Adrenal gland (tissue), 5 donors: ENCODE measurements around the gene DUSP1.

ENCODE experiments used
- POLR2A ChIP-seq, 2 donors: fragments of 450-650 bp; IDR thresholded peaks; one replicate each; pipeline ENCODE4 v1.6.1; 2017; ENCODE audit warnings: antibody characterized with exemption in 2 of 2, mild to moderate bottlenecking in 2 of 2, moderate library complexity in 1 of 2
- TF ChIP-seq, protein P1 (sequence below), 6 experiments: fragments of 450-650 bp in 4 of 6; fragments of 200-600 bp in 2 of 6; sonication (generic) in 1 of 6; IDR thresholded peaks; 1 replicate in 5 of 6; 2 replicates in 1 of 6; pipeline versions ENCODE4 v1.5.1 to v1.8.0; 2016 to 2021; ENCODE audit warnings: antibody characterized with exemption in 6 of 6, mild to moderate bottlenecking in 2 of 6, moderate library complexity in 1 of 6
- donor health status: DM: no; HTN: no; CAD: no.

DNA sequence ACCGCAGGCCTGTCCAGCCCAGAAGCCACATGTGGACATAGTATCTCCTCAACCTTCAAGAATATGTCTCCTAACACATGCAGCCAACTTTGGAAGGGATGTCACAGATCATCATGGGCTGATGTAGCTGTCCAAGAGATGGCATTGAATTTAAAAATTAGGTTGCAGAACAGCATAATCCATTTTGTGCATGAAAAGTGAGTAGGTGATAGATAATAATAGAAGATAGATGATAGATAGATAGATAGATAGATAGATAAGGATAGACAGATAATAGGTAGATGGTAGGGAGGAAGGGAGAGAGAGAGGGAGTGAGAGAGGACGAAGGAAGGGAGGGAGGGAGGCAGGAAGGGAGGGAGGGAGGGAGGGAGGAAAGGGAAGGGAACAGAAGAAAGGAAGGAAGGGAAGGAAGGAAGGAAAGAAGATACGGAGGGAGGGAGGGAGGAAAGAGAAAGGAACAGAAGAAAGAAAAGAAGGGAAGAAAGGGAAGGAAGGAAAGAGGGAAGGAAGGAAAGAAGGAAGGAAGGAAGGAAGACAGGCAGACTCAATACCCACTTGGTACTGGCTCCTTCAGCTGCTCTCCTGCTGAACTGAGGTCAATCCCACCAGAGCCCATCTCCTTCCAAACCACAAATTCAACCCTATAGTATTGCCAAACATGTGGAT lies 34.2 kb upstream of the DUSP1 start:
- TF ChIP-seq, protein P1, sequence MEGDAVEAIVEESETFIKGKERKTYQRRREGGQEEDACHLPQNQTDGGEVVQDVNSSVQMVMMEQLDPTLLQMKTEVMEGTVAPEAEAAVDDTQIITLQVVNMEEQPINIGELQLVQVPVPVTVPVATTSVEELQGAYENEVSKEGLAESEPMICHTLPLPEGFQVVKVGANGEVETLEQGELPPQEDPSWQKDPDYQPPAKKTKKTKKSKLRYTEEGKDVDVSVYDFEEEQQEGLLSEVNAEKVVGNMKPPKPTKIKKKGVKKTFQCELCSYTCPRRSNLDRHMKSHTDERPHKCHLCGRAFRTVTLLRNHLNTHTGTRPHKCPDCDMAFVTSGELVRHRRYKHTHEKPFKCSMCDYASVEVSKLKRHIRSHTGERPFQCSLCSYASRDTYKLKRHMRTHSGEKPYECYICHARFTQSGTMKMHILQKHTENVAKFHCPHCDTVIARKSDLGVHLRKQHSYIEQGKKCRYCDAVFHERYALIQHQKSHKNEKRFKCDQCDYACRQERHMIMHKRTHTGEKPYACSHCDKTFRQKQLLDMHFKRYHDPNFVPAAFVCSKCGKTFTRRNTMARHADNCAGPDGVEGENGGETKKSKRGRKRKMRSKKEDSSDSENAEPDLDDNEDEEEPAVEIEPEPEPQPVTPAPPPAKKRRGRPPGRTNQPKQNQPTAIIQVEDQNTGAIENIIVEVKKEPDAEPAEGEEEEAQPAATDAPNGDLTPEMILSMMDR (IDR thresholded peaks at IDR 0.05) = no peak
- no peak for TF ChIP-seq POLR2A (IDR thresholded peaks at IDR 0.05)
